Heart left ventricle (tissue), 16 donors: ENCODE results near the gene CNOT9. TPM values are rescaled to one million over a fixed set of nuclear protein-coding genes. Genes with fewer than 3 reads are reported as not detected.

Experiments used
- ATAC-seq, 4 donors: fragments of 200-7000 bp; cut with Tn5 transposase; one replicate each; pipeline ENCODE4 v1.9.1; 2020 to 2022; ENCODE audit warnings: moderate library complexity in 4 of 4, mild to moderate bottlenecking in 3 of 4, moderate number of reproducible peaks in 1 of 4
- DNase-seq, 5 donors: peaks; one replicate each; pipeline ENCODE4 v3.0.0-alpha.2; 2020
- H3K27ac ChIP-seq, 12 donors: fragments of 200-600 bp; sonication (generic) in 4 of 12; one replicate each; pipeline versions ENCODE4 v1.5.0 to v1.8.0; 2016 to 2022; ENCODE audit warnings: mild to moderate bottlenecking in 2 of 12
- H3K27me3 ChIP-seq, 9 donors: fragments of 200-600 bp; sonication (generic) in 2 of 9; one replicate each; pipeline versions ENCODE4 v1.5.1 to v1.8.0; 2016 to 2022; ENCODE audit warnings: mild to moderate bottlenecking in 3 of 9
- H3K36me3 ChIP-seq, 9 donors: fragments of 200-600 bp; sonication (generic) in 2 of 9; one replicate each; pipeline versions ENCODE4 v1.5.0 to v1.8.0; 2018 to 2022; ENCODE audit warnings: mild to moderate bottlenecking in 2 of 9
- H3K4me1 ChIP-seq, 12 donors: fragments of 200-600 bp; sonication (generic) in 4 of 12; one replicate each; pipeline versions ENCODE4 v1.5.0 to v1.8.0; 2016 to 2022; ENCODE audit warnings: mild to moderate bottlenecking in 3 of 12
- H3K4me3 ChIP-seq, 12 donors: fragments of 200-600 bp; sonication (generic) in 4 of 12; one replicate each; pipeline versions ENCODE4 v1.5.0 to v1.8.0; 2017 to 2022; ENCODE audit warnings: mild to moderate bottlenecking in 9 of 12, moderate library complexity in 4 of 12
- H3K9me3 ChIP-seq, 12 donors: fragments of 200-600 bp; sonication (generic) in 4 of 12; one replicate each; pipeline versions ENCODE4 v1.5.0 to v1.8.0; 2016 to 2022; ENCODE audit warnings: mild to moderate bottlenecking in 1 of 12
- CTCF ChIP-seq, 12 donors: fragments of 200-600 bp; sonication (generic) in 4 of 12; IDR thresholded peaks; one replicate each; pipeline versions ENCODE4 v1.5.0 to v1.8.0; 2018 to 2022; ENCODE audit warnings: antibody characterized with exemption in 12 of 12, mild to moderate bottlenecking in 5 of 12
- POLR2A ChIP-seq, 2 donors: fragments of 450-650 bp; IDR thresholded peaks; one replicate each; pipeline ENCODE4 v1.6.1; 2017; ENCODE audit warnings: antibody characterized with exemption in 2 of 2, mild to moderate bottlenecking in 2 of 2, moderate library complexity in 2 of 2
- WGBS, 4 donors: extraction: QIAGEN DNeasy Blood & Tissue Kit in 2 of 4; methylation state at CpG; one replicate each; pipeline versions ENCODE4 v1.1.5 to v1.1.7; 2013 to 2018; 5-methylcytosine and 5-hydroxymethylcytosine counted together
- intact Hi-C, 10 donors: fragments of 100-400 bp; cut with DNase I; formaldehyde crosslinking; loops; one replicate each; pipeline versions ENCODE4 v1.11.1 to v1.14.2; 2022
- polyA plus RNA-seq, 2 donors: library from polyadenylated mRNA; stranded (reverse); fragments of 200-250 nt; gene quantifications; one replicate each; pipeline ENCODE4 v1.2.3, GENCODE V29; 2013
- total RNA-seq, 9 donors: library from RNA; depleted of rRNA in 2 of 9; stranded (reverse); fragments of >200 nt in 2 of 9; fragmentation: NEBNext Ultra II Directional in 3 of 9; extraction: Animal tissue kit (Norgen Biotek cat#: 25700) in 3 of 9; gene quantifications; one replicate each; pipeline versions ENCODE4 v1.1.0 to v1.2.4, GENCODE V29; 2016 to 2023
- donor health status: ischemic (EF 13 %, LVEDD 7.1; RV severe dilation, severe dysfunction).
- donor health status: healthy with polysubstance abuse.
- donor health status: DM: no; HTN: yes; CAD: no.
- donor health status: DM: no; HTN: no; CAD: no.
- donor health status: ischemic (EF 25% LVEDD 6.9; RV normal size, moderate dysfunction).
- donor health status: ischemic (EF 25% LVEDD 5.7; RV mildly dilated, moderate dysfunction).
- donor health status: healthy.
- donor health status: DM: yes; HTN: yes; CAD: no.
- donor health status: ischemic (EF 35%, LVEDD 5.7; RV mildly dilated, moderate dysfunction).
- donor health status: nonischemic (EF 11% LVEDD 7.7; RV severe dilation, severe dysfunction).
- donor health status: DM: yes; HTN: yes; CAD: no.
- donor health status: PGD.
- donor health status: ischemic (EF 29% LVEDD 5.4; RV normal size, mild dysfunction).
- donor health status: nonischemic (EF 23%, LVEDD 6.1; RV moderate dilation, normal function).

CNOT9 gene
- total and polyA plus RNA-seq, 11 donors, result 12.2 to 34.8 (median 23.1) TPM

GRCh38 chr2:218615868-218616315 is 47.3 kb downstream of the CNOT9 start:
- TF ChIP-seq CTCF (IDR thresholded peaks at IDR 0.05), result no peak
- no peak for TF ChIP-seq POLR2A (IDR thresholded peaks at IDR 0.05)
- Histone ChIP-seq H3K27me3 (no peaks in the 10 kb centered on the region), H3K27ac (peak overlapping the region in 1 of 12 donors; percentile 76), H3K9me3 (no peaks in the 10 kb centered on the region), H3K4me3 (no peak overlapping the region), H3K4me1 (no peaks in the 10 kb centered on the region), H3K36me3 (no peaks in the 10 kb centered on the region)
- intact Hi-C loops, result no loop called here
- ATAC-seq, result peak in 2 of 4 donors; percentile 32 to 36
- no peak for DNase-seq
- WGBS, 4 donors, result 72 to 82% (median 78%) methylated on average over 6 of the region's 6 CpGs

- WGBS, 4 donors, result 87 to 95% (median 90%) methylated on average over 8 to 9 of the region's 9 CpGs
- Histone ChIP-seq H3K36me3 (no peaks in the 10 kb centered on the region), H3K4me1 (peaks cover 0 to 13% (median 0%) of the 10 kb centered on the region in 12 donors), H3K27me3 (no peaks in the 10 kb centered on the region), H3K4me3 (no peak overlapping the region), H3K9me3 (no peaks in the 10 kb centered on the region), H3K27ac (no peak overlapping the region)
- ATAC-seq (no peak), DNase-seq (no peak)
- TF ChIP-seq CTCF (IDR thresholded peaks at IDR 0.05) (no peak), POLR2A (IDR thresholded peaks at IDR 0.05) (no peak)
- intact Hi-C loops, result no loop called here
These were observed 49.6 kb downstream of the CNOT9 start for GRCh38 chr2:218618102-218618860.

- 80 to 82% (median 81%) methylated on average over 7 of the region's 7 CpGs for WGBS, 4 donors
- ATAC-seq (no peak), DNase-seq (no peak)
- Histone ChIP-seq H3K27ac (no peak overlapping the region), H3K4me1 (peaks cover 0 to 19% (median 0%) of the 10 kb centered on the region in 12 donors), H3K9me3 (no peaks in the 10 kb centered on the region), H3K4me3 (no peak overlapping the region), H3K36me3 (no peaks in the 10 kb centered on the region), H3K27me3 (no peaks in the 10 kb centered on the region)
- intact Hi-C loops, result no loop called here
- TF ChIP-seq POLR2A (IDR thresholded peaks at IDR 0.05) (no peak), CTCF (IDR thresholded peaks at IDR 0.05) (no peak)
These were observed 52.4 kb downstream of the CNOT9 start for GRCh38 chr2:218621007-218621406.

DNA sequence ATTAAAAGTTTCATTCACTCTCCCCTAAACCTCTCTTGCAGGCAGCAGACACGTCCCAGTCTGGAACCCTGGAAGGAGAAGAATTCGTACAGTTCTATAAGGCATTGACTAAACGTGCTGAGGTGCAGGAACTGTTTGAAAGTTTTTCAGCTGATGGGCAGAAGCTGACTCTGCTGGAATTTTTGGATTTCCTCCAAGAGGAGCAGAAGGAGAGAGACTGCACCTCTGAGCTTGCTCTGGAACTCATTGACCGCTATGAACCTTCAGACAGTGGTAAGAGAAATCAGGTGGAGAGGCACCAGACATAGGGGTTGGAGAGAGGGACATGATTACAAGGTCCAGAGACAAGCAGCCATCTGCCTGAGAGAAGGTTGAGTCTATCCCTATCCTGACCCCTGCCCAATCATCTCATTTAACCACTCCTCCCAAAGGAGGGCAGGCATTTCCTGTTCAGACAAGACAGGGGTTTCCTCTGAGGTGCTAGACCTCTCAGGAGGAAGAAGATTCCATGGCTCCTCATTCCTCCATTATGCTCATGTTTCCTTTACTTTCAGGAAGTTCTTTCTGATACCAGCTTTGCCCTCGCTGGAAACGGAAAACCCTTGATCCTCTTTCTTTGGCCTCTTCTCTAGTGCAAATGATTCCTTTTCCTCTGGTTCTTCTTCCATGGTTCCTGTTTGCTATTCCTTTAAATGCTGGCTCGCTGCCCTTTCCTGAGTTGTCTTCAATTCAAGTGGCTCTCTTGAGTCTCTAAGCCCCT is 54.1 kb downstream of the CNOT9 start:
- Histone ChIP-seq H3K36me3 (no peaks in the 10 kb centered on the region), H3K27ac (peak overlapping the region in 1 of 12 donors; percentile 75), H3K9me3 (no peaks in the 10 kb centered on the region), H3K4me3 (no peak overlapping the region), H3K4me1 (peaks cover 0 to 19% (median 0%) of the 10 kb centered on the region in 12 donors), H3K27me3 (no peaks in the 10 kb centered on the region)
- no peak for TF ChIP-seq CTCF (IDR thresholded peaks at IDR 0.05)
- TF ChIP-seq POLR2A (IDR thresholded peaks at IDR 0.05), result no peak
- ATAC-seq, result peak in 3 of 4 donors; percentile 11 to 77 (median 53)
- WGBS, 4 donors, result 45 to 48% (median 46%) methylated on average over 7 of the region's 7 CpGs
- no peak for DNase-seq
- intact Hi-C loops, result no loop called here
